LoVo (cell line): ENCODE results near the gene SNX19.

Experiments used
- DNase-seq: peaks from one replicate; pipeline ENCODE4 v3.0.0-alpha.2; 2016; ENCODE audit warnings: low spot score

The SNX19 gene

GRCh38 chr11:130839981-130840666 is 76.2 kb downstream of the SNX19 start:
- DNase-seq: no peak

DNA sequence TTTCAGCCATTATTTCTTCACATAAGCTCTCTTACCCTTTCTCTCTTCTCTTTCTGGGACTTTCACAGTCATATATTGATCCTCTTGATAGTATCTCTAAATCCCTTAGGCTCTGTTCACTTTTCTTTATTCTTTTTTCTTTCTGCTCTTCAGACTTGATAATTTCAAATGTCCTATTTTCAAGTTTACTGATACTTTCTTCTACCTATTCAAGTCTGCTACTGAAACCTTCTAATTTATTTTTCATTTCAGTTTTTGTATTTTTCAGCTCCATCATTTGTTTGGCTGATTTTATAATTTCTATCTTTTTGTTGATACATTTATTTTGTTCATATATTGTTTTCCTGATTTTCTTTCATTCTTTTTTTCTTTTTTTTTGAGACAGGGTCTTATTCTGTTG is 79.1 kb downstream of the SNX19 start:
- DNase-seq: no peak

- DNase-seq: no peak
Observed at GRCh38 chr11:130834886-130835285, 81.4 kb downstream of the SNX19 start.

- DNase-seq: no peak
Observed at GRCh38 chr11:130832566-130833425, 83.5 kb downstream of the SNX19 start.

GRCh38 chr11:130831976-130832375 is 84.3 kb downstream of the SNX19 start:
- no peak for DNase-seq

DNA sequence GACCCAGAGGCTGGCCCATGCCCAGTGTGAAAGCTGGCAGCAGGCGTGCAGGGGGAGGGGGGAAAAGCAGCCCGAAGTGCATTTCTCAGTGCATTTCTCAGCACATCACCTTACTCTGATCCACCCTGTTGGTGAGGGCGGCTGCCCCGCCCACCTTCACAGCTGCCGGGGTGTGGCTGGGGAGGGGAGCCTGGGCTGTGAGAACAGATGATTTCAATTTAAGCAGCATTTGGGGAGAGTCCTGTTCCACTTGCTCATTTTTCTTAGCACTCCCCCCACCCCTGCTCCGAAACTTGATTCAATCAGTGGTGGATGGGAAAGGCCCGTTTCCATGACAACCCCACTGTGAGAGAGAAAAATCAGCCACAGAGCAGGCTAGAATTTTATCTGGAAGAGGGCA is 84.8 kb downstream of the SNX19 start:
- no peak for DNase-seq

DNA sequence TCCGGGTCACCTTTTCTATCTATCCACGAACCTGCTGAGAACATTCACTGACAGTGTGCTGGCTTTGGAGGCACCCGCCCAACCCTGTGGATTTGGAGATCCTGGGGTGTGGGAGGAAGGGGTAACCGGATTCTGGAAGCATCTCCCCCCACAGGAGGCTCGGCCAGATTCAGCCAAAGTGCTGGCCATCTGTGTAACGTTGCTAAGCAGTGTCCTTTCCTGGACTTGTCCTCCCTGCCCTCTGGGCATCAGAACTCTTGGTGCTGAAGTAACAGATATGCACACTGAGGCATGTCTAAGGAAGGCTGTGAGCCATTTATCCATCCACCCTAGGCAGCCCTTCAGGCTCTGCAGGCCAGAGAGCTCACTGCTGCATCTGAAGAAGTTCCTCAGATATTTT is 85.7 kb downstream of the SNX19 start:
- DNase-seq: no peak

GRCh38 chr11:130829920-130830511 is 86.3 kb downstream of the SNX19 start:
- no peak for DNase-seq

DNA sequence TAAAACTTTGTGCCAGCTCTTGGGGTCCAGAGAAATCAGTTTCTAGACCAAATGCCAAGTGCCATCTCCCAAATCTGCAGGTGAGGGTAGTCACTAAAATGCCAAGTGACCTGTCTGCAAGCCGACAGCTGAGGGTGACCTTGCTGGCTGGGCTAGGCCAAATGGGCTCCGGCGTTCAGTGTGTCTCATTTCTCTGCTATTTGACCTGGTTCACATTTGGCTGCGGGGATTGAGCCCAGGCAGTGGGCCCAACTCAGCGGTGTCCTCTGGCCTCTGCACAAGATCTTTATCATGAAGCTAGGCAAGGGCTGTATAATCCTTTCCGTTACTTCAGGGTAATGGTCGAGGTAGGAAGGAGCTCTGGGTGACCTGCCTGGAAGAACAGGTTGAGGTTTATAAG is 87.5 kb downstream of the SNX19 start:
- DNase-seq: no peak

DNA sequence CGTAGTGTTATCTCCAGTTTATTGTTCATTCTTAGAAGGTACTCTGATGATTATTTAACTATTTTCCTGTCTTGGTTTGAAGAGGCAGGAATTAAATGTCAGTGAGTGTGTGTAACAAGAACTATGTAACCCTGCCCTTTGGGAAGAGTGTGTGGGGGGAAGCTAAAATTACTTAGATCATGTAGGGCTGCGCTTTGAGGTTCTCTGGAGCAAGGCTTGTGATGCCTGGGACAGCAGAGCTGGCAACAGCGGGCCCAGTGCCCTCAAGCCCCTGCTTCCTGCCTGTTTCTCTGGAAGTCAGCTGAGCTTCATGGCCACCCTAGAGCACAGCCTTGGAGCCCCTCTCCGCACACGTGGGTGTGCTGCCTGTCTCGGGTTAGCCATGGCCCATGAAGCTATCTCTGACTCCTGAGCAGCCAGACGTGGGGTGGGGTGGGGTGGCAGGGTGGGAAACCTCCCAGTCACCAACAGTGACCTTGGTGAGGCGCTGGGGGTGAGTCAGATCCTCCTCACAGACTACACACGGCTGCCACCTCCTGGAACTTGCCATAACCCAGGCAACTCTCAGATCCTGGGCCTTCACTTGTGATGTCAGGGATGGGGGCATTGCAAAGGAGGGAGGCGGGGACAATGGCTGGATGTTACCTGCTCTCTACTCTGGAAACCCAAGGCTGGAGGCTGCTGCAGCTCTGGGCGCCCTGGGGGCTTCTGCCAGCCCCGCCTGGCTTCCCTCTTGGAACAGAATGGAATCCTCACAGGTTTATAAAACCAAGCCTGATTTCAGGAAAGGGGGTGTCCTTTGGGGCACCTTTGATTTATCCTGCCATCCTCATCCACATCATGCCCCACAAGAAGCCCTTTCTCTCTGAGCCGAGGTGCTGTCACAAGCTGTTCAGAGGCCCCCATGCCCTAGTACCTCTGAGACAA is 88.6 kb downstream of the SNX19 start:
- peak; percentile 5 for DNase-seq

DNA sequence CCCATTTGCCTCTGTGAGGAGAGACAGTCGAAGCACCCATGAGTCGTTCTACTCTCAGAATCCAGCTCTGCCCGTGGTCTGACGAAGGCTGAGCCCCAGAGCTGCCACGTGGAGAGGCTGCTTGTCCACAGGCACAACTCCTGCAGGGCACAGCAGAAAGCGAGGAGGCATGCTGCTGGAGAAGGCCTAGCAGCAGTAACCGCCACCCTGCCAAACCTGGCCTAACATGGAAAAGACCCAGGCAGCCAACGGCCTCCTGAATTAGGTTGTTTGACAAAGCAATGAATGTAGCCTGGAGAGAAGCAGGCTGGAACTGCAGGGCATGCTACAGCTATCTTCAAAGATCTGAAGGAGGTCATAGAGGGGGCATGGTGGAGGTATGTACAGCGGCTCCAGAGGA is 89.7 kb downstream of the SNX19 start:
- DNase-seq: no peak

DNA sequence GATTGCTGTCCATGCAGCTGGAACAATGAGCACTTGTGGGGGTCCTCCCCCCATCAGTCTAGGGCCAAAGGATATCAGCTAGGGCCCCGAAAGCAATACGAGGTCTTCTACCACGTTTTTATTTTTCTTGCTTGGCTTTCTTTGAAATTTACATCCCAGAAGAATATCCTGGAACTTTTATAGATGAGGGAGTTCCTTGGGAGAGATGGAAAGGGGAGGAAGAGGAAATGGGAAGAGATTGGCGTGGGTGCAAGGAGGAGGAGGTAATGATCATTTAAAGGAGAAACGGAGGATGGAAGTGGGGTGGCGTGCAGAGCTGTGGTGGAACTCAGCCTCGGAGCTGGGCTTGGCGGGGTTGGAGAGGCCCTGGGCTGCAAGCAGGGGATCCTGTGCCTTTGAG is 90.3 kb downstream of the SNX19 start:
- DNase-seq: no peak

- DNase-seq: no peak
Observed at GRCh38 chr11:130825561-130825960, 90.7 kb downstream of the SNX19 start.
